ENCODE results near the gene SLC22A13. TPM values are rescaled to one million over a fixed set of nuclear protein-coding genes. Genes with fewer than 3 reads are reported as not detected.

SLC22A13 gene
- total and polyA plus RNA-seq, 2 donors (not counting 3 experiments of a cell fraction or from before 2014, with no cell fraction given) = 0.11 to 0.53 TPM

- Histone ChIP-seq H4K20me1 (replicated peaks; ENCODE audit: control insufficient read depth, extremely low read depth, insufficient read depth, low read length) (no peaks in the 10 kb centered on the region), H3K27ac (ENCODE audit: insufficient read depth, low read depth, low read length) (no peak overlapping the region), H3K4me2 (ENCODE audit: insufficient read depth, low read length) (no peak overlapping the region), H3K36me3 (ENCODE audit: control insufficient read depth in 2 of 2, extremely low read depth in 1 of 2, insufficient read depth in 2 of 2, low read length in 2 of 2) (peaks cover 0 to 2% of the 10 kb centered on the region in 2 experiments), H3K27me3 (ENCODE audit: control insufficient read depth in 2 of 2, insufficient read depth in 2 of 2, low read length in 2 of 2) (no peaks in the 10 kb centered on the region), H3K4me1 (ENCODE audit: control insufficient read depth, extremely low read depth, insufficient read depth, low read length) (peaks cover 9% of the 10 kb centered on the region), H3K9me1 (replicated peaks; ENCODE audit: control insufficient read depth, extremely low read depth, insufficient read depth, low read length) (no peaks in the 10 kb centered on the region), H2AFZ (ENCODE audit: low read depth, low read length) (no peak overlapping the region), H3K79me2 (ENCODE audit: control insufficient read depth, insufficient read depth, low read length) (no peaks in the 10 kb centered on the region), H3K9me3 (replicated peaks; ENCODE audit: control insufficient read depth, insufficient read depth, low read length) (no peaks in the 10 kb centered on the region), H3K9ac (replicated peaks; ENCODE audit: extremely low read depth, insufficient read depth, low read length) (no peak overlapping the region), H3K4me3 (replicated peaks in 1 of 3; ENCODE audit: insufficient read depth in 1 of 3, low read depth in 1 of 3, low read length in 3 of 3) (no peak overlapping the region)
- ChIA-PET CTCF (no interaction called here), POLR2A (no interaction called here)
- no peak for TF ChIP-seq GATA2 (IDR thresholded peaks at IDR 0.05; ENCODE audit: insufficient read depth, insufficient read length, low read depth, low read length)
- no peak for TF ChIP-seq JUN (IDR thresholded peaks at IDR 0.05; ENCODE audit: borderline replicate concordance, insufficient read depth, insufficient read length, low read depth)
- TF ChIP-seq, protein P1, sequence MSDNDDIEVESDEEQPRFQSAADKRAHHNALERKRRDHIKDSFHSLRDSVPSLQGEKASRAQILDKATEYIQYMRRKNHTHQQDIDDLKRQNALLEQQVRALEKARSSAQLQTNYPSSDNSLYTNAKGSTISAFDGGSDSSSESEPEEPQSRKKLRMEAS (IDR thresholded peaks at IDR 0.05; ENCODE audit: insufficient read depth, insufficient read length) = no peak
- TF ChIP-seq, protein P2, sequence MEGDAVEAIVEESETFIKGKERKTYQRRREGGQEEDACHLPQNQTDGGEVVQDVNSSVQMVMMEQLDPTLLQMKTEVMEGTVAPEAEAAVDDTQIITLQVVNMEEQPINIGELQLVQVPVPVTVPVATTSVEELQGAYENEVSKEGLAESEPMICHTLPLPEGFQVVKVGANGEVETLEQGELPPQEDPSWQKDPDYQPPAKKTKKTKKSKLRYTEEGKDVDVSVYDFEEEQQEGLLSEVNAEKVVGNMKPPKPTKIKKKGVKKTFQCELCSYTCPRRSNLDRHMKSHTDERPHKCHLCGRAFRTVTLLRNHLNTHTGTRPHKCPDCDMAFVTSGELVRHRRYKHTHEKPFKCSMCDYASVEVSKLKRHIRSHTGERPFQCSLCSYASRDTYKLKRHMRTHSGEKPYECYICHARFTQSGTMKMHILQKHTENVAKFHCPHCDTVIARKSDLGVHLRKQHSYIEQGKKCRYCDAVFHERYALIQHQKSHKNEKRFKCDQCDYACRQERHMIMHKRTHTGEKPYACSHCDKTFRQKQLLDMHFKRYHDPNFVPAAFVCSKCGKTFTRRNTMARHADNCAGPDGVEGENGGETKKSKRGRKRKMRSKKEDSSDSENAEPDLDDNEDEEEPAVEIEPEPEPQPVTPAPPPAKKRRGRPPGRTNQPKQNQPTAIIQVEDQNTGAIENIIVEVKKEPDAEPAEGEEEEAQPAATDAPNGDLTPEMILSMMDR (IDR thresholded peaks at IDR 0.05; ENCODE audit: extremely low read depth in 1 of 2, insufficient read depth in 1 of 2, low read depth in 1 of 2, low read length in 2 of 2) = no peak
- TF ChIP-seq MYC (IDR thresholded peaks at IDR 0.05; ENCODE audit: low read depth, low read length) = no peak
- no peak for TF ChIP-seq POLR2A (IDR thresholded peaks at IDR 0.05; ENCODE audit: low read depth, low read length)
- TF ChIP-seq FOS (IDR thresholded peaks at IDR 0.05; ENCODE audit: borderline replicate concordance, insufficient read depth, low read length) = no peak
- TF ChIP-seq EZH2 (IDR thresholded peaks at IDR 0.05; ENCODE audit: borderline replicate concordance, low read depth, low read length, severe bottlenecking) = no peak
- intact Hi-C loops (cut with micrococcal nuclease) (no loop called here), dilution Hi-C loops (cut with MboI; ENCODE audit: extremely low pct_ligation_motif_present, low sequenced_read_pairs) (no loop called here)
- DNase-seq (ENCODE audit: low read depth, low spot score) (no peak), FAIRE-seq (no peak)
- no TSS peak for BruUV-seq (replicated peaks)
Observed at GRCh38 chr3:38229036-38229435, 36.6 kb upstream of the SLC22A13 start.

Data from endothelial cell of umbilical vein (primary cell).